ENCODE results near the gene ZGPAT.

The ZGPAT gene

DNA sequence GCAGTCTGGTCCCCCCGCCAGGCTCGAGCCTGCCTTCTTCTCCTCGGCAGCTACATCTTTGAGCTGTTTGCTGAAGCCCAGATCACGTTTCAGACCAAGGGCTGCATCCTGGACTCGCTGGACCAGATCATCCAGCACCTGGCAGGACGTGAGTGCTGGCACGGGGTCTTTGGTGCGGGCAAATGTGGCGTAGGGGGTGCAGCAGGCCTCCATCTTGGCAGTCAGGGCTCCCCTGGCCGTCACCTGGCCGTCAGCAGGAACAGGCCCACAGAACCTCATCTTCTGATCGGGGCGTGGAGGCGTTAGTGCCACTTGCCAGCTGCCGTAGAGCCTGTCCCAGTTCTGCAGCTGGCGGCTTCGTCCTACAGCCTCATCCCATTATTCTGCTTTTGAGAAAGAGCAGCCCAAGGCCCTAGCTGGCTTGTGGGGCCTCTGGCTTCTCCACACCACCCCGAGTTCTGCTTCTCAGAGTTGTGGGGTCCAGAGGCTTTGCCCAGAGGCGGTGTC, 28.0 kb upstream of the ZGPAT start:
- no peak for DNase-seq

DNA sequence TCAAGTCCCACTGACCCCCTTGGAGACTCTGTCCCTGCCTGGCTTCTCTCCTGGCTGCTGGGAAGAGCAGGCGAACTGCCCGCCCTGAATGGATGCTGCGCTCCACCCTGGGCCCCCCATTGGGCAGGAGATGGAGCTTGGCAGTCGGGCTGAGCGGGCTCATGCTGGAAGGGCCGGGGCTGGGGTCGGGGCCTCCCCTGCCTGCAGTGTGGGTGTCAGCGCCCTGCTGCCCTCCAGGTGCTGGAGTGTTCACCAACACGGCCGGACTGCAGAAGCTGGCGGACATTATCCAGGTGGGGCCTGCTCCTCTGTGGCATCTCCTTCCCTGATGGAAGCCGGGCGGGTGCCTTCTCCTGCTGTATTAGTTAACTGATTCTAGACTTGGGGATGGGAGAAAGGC, 27.4 kb upstream of the ZGPAT start:
- no peak for DNase-seq

DNA sequence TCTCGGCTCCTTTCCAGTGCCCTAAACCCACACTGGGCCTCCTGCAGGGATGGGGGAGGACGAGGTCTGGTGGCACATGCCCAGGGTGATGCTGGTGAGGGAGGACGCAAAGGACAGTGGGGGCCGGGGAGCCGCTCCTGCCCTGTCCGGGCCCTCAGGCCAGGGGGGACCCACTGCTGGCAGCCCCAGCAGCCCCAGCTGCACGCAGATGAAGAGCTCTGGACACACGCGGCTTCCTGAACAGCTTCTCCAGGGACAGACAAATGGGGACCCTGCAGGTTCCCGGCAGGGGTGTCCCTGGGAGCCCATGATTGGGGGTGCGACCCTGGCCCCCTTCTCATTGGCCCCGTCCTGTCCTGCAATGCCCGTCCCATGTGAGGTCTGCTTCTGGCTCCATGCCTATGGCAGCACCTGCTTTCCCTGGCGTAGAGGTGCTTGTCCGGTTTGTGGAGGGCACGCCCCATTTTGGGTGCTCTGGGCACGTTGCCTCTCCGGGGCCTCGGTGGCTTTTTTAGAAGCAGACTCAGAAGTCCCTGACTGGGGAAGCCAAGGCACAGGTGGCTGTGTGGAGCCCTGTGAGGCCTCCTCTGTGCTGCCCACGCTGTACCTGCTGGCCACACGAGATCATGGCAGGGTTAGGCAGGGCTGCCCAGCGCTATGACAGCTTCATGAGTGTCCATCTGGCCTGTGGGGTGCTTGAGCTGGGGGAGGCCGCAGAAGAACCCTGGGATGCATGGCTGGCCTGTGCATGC, 26.8 kb upstream of the ZGPAT start:
- DNase-seq: no peak

DNA sequence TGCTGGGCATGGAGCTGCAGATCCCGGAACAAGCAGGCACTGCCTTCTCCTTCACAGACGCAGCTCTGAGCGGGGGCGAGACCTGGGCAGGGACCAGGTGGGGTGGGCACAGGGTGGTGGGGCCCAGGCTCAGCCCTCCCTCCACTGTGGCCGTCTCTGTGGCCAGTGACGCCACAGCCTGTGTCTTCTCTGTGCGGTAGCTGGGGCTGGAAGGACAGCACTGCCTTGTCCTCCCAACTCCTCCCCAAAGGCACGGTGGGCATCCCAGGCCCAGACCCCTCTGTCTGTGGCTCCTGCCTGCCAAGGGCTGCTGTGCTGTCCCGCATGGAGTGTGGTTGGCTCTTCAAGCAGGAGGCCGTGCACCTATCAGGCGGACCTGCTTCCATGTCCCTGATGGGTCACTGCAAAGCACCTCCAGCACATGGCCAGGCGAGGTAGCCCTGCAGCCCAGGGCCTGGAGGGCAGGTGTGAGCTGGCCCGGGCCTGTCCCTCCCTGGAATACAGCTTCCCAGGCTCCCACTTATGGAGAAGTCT, 26.2 kb upstream of the ZGPAT start:
- no peak for DNase-seq

DNA sequence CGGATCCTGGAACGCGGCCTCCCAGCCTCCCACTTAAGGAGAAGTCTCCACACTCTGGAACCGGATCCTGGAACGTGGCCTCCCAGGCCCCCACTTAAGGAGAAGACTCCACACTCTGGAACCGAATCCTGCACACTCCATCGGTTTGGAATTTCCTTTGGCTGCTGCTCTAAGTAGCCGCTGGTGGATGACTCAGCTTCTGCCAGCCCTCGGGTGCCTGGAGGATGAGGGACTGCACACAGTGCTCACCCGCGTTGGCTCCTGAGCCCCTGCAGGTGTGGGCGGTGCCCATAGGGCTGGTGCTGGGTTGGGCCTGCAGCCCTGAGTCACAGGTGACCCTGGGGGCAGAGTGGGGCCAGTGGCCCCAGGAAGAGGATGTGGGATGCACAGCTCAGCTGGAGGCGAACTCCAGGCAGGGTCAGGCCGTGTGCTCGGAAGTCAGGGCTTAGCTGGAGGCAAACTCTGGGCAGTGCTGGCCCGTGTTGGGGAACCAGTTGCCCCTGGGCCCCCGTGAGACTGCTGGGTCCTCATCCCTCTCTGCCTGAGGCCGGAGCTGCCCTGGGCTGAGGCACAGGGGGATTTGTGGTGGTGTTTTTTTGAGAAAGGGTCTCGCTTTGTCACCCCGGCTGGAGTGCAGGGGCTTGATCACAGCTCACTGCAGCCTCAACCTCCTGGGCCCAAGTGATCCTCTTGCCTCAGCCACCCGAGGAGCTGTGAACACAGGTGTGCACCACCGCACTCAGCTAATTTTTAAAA, 25.3 kb upstream of the ZGPAT start:
- DNase-seq: peak; percentile 73

DNA sequence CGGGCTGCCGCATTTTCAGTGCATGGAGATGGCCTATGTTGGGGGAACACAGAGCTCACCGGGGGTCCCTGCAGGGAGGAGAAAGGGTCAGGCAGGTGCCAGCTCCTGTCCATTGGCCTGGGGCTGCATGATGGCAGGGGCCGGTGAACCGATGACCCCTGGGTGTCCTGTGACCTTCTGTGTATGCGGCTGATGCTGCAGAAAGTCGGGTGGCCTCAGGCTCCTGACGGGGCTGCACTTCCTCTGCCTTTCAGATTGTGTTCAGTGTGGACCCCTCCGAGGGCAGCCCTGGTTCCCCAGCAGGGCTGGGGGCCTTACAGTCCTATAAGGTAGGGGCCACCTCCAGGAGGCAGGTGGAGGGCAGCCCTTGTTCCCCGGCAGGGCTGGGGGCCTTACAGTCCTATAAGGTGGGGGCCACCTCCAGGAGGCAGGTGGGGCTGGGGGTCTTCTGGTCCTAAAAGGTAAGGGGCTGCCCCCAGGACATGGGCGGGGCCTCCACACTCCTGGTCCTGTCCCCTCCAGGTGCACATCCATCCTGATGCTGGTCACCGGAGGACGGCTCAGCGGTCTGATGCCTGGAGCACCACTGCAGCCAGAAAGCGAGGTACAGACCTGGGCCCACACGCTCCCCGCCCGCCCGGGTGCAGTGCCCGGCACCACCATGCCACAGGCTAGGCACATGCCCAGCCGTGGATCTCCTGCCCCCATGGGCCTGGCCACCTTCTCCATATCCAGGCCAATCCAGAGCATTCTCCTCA, 22.4 kb upstream of the ZGPAT start:
- no peak for DNase-seq

DNA sequence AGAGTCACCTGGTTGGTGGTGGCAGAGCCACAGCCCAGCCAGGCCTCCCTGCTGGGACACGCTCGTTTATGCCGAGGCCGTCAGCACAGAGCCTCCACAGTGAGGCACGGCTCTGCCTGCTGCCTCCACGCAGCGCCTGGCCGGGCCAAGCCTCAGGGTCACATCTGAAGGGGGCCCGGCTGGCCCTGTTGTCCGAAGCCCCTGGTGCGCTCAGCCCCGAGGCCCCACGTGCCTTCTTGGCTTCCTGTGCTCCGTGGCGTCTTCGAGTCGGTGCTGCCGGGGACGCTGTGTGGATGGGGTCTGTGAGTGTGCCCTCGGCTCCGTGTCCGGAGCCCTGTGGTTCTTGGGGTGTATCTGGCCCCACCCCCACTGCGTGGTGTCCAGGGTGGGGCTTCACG, 21.7 kb upstream of the ZGPAT start:
- DNase-seq: no peak

DNA sequence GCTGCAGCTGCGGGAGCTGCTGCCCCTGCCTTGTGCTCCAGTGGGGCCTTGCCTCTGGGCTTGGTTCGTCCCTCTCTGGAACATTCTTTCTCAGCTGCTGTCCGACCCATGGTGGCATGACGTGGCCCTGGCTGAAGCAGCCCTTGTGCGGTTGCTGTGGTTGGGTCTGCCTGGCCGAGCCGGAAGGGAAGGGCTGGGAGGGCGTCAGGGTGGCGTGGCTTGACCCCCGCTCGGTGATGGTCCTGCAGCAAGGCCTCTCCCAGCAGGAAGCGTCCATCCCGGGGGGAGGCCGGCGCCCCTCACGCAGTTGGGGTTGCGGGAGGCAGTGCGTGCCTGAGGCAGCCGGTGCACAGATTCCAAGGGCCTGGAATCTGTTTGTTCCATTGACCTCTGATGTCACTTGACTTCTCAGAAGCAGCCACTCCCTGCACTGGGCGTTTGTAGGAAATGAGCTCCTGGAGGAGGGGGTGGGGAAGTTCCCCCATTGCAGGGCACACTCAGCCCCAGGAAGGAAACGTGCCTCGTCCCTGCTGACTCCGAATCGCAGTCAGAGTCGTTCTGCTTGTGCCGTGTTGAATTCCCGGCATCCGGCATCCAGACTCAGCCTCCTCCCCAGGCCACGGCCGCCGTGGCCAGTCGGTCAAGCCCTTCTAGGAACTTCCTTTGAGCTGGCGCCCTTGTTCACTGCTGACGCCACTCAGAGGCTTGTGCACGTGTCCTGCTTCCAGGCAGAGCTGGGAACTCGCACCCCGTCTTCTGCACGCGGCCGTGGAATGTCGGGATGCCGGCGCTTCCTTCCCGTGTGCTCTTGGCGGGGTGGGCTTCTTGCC, 21.1 kb upstream of the ZGPAT start:
- no peak for DNase-seq

DNA sequence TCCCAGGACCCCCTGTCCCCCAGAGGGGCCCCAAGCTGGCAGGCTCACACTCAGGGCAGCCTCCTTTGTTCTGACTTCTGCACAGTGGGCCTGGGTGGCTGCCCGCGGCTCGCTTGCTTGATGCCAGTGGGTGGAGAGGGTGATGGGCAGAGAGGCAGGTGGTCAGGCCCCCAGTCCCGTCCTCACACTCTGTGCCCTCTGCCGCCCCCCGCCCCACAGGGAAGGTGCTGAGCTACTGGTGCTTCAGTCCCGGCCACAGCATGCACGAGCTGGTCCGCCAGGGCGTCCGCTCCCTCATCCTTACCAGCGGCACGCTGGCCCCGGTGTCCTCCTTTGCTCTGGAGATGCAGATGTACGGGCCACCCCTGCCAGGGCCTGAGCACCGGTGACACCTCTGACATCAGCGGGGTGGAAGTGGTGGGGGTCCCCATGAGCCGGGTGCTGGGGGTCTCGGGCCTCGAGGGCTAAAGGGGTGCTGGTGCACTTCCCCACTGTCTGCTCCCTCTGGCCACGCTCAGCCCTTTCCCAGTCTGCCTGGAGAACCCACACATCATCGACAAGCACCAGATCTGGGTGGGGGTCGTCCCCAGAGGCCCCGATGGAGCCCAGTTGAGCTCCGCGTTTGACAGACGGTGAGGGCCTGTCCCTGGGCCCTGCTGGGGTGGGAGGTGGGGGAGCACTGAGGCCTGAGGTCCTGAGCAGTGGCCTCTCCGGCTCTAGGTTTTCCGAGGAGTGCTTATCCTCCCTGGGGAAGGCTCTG, 20.2 kb upstream of the ZGPAT start:
- no peak for DNase-seq

DNA sequence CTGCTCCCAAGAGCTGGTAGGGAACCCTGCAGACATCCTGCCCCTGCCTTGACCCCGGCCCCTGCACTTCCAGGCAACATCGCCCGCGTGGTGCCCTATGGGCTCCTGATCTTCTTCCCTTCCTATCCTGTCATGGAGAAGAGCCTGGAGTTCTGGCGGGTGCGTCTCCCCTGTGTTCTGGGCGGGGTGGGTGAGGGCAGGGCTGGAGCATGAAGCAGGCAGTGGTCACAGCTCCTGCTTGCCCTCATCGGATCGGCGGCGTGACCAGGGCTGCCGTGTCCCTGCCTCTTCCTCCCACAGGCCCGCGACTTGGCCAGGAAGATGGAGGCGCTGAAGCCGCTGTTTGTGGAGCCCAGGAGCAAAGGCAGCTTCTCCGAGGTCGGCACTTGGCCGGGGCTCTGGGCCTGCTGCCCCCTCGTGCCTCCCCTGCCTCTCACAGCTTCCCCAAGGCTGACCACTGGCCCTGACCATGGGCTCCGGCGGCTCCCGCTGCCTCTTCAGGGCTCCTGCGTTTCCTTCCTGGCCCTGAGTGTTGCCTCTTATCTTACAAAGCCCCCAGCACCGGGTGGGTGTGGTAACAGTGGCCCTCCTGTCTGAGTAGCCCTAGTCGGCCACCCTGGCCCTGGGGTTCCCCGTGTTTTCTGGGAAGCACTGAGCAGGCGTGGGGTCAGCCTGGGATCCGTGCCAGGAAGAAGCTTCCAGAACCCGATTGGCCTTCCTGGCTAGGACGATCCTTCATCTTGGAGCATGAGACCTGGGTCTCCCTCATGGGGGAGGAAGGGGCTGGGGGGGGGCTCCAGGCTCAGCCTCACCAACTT, 19.4 kb upstream of the ZGPAT start:
- no peak for DNase-seq

DNA sequence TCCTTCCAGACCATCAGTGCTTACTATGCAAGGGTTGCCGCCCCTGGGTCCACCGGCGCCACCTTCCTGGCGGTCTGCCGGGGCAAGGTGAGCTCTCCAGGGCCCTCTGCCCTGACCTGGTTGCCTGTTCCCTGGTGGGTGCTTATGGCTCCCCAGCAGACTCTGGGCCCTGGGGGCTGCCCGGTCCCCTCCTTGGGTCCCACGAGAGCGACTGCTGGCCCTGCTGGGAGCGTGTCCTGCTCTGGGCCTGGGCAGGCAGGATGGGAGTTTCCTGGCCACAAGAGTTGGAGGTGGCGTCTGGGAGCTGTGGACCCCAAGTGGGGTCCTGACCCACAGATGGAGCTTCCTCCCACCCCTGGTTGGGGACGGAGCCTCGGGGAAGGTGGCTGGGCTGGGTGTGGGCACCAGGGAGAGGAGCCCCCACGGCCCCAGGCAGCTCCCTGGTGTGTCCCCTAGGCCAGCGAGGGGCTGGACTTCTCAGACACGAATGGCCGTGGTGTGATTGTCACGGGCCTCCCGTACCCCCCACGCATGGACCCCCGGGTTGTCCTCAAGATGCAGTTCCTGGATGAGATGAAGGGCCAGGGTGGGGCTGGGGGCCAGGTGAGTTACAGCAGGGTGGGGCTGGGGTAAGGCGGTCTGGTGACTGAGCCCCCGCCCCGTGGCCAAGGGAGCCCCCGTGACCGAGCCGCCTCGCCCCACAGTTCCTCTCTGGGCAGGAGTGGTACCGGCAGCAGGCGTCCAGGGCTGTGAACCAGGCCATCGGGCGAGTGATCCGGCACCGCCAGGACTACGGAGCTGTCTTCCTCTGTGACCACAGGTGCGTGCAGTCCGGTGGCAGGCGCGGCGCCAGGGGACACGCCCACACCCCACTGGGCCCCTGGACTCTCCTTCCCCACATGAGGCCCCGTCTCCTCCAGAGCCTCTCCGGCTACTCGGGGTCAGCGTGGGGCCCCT, 18.5 kb upstream of the ZGPAT start:
- DNase-seq: no peak

DNA sequence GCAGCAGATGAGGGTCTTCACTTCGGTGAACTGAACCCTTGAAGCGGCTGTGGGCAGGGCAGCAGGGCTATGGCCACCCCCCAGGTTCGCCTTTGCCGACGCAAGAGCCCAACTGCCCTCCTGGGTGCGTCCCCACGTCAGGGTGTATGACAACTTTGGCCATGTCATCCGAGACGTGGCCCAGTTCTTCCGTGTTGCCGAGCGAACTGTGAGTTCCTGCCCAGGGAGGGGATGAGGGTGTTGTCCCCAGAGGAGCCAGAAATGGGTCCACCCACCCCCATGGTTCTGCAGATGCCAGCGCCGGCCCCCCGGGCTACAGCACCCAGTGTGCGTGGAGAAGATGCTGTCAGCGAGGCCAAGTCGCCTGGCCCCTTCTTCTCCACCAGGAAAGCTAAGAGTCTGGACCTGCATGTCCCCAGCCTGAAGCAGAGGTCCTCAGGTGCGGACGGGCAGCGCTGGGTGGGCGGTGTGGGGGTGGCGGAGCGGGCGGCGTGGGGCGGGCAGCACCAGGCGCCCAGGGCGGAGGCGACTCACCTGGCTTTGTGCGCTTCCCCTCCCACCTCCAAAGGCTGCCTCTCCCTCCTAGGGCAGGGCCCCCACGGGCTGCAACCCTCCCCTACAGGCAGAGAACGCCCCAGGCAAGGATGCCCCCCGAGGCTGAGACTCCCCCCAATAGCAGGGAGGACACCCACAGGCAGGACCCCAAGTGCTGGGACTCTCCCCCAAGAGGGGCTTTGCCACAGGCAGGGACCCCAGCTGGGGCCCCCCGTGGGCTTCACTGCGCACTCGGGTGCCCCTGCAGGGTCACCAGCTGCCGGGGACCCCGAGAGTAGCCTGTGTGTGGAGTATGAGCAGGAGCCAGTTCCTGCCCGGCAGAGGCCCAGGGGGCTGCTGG, 17.6 kb upstream of the ZGPAT start:
- no peak for DNase-seq

DNA sequence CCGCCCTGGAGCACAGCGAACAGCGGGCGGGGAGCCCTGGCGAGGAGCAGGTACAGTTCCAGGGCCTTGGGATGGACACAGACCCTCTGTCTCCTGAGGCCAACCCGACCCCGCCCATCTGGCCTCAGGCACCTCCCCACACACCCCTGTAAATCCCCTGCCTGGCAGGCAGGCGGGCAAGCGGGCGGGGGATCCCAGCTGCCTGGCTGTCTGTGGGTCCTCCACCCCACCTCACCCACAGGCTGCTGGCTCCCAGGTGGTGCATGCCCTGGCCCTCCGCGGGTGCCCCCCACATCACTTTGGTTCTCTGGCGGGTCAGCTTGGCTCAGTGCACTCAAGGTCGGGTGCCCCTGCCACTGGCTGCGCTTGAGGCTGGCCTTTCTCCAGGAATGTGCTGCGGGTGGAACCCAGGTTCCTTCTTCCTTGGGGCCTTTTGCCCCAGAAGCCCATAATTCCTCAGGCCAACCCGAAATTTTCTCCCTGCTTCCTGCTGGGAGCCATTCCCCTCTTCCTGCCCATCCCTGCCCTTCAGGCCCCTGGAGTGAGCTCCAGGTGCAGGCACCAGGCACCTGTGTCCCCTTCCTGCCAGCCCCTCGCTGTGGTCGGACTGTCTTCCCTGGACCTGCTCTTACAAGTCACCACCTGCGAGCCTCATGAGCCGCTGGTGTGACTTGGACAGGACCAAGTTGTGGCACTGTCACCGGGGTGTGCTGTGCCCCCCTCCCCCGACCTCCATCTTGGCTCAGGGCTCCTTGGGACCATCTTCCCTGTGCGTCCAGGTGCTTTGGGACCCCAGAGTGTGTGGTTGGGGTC, 16.7 kb upstream of the ZGPAT start:
- no peak for DNase-seq

DNA sequence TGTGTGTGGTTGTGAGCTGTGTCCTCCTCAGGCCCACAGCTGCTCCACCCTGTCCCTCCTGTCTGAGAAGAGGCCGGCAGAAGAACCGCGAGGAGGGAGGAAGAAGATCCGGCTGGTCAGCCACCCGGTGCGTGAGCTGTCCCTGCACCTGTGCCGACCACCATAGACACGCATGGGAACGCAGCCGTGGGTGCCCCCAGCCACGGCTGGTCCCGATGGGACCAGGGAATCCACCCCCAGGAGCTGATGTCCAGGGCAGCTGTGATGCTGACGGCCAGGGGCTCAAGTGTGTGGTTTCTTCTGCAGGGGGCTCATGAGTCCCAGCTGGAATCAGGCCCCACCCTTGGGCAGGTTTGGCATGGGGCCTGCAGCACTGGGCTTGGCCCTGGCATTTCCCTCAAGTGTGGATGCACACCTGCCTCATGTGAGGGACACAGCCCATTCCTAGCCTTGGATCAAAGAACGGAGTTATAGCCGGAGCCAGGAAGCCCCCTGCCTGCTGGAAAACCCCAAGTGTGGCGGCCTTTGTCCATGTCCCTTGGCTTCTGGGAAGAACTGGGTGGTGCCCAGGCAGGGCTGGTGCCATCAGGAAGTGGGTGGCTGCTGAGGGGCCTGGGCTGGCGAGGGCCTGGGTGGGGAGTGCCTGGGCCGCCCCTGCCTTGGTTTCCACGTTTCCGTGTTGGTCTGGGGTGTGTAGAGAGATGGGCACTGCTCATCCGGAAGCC, 16.0 kb upstream of the ZGPAT start:
- no peak for DNase-seq

DNA sequence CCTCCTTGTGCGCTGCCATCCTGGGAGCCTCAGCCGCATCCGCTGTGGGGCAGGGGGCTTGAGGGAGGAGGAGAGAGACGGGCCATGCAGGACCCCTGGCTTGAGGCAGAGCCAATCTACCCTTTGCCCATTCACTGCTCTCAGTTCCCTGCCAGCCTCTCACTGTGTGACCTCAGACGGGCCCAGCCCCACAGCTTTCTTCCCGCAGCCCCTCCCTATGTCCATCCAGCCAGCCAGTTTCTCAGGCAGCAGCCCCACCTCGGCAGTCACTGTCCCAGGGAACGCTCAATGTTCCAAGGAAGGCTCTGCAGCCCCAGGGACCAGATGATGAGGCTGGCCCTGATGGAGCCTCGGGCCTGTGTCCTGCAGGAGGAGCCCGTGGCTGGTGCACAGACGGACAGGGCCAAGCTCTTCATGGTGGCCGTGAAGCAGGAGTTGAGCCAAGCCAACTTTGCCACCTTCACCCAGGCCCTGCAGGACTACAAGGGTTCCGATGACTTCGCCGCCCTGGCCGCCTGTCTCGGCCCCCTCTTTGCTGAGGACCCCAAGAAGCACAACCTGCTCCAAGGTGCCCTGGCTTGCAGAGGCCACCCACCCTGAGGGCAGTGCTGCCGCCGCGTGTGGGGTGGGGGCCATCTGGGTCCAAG, 15.3 kb upstream of the ZGPAT start:
- DNase-seq: peak; percentile 47

DNA sequence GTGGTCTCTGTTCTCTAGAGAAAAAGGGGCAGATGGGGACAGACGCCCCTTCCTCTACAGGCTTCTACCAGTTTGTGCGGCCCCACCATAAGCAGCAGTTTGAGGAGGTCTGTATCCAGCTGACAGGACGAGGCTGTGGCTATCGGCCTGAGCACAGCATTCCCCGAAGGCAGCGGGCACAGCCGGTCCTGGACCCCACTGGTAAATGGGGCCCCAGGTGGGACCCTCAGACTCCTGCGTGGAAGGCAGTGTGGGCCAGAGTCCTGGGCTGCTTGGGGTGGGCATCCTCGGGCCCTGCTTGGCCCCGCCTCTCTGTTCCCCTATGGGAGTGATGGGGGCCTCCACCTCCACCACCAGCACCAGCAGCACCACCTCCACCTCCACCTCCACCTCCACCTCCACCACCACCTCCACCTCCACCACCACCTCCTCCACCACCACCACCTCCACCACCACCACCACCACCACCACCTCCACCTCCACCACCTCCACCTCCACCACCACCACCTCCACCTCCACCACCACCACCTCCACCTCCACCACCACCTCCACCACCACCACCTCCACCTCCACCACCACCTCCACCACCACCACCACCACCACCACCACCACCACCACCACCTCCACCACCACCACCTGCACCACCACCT, 14.6 kb upstream of the ZGPAT start:
- DNase-seq: no peak

Data from DMS53 (cell line).